Esophagus squamous epithelium (tissue), 5 donors: Measurements from ENCODE around the gene C17orf78. TPM values are rescaled to one million over a fixed set of nuclear protein-coding genes. Genes with fewer than 3 reads are reported as not detected.
"Not testable (repeated sequence)": the region's sequence is repeated elsewhere in the genome, so short reads cannot be mapped to it uniquely, and the experiment has no call there.

ENCODE experiments used
- DNase-seq: peaks from one replicate; lab custom pipeline; 2025; lab: John Stamatoyannopoulos, UW
- H3K27ac ChIP-seq, 4 donors: fragments of 200-600 bp; sonication (generic); one replicate each; pipeline ENCODE4 v1.5.1; 2016 to 2019; ENCODE audit warnings: mild to moderate bottlenecking in 1 of 4
- H3K27me3 ChIP-seq, 4 donors: fragments of 200-600 bp; sonication (generic); 1 replicate in 3 of 4; 2 replicates in 1 of 4; pipeline versions ENCODE4 v1.5.1 to v1.6.0; 2017 to 2021; ENCODE audit warnings: antibody characterized with exemption in 1 of 4
- H3K36me3 ChIP-seq, 3 donors: fragments of 200-600 bp; sonication (generic); one replicate each; pipeline ENCODE4 v1.5.1; 2016 to 2019
- H3K4me1 ChIP-seq, 3 donors: fragments of 200-600 bp; sonication (generic); one replicate each; pipeline ENCODE4 v1.5.1; 2017 to 2019
- H3K4me3 ChIP-seq, 4 donors: fragments of 200-600 bp; sonication (generic); 1 replicate in 3 of 4; 2 replicates in 1 of 4; pipeline ENCODE4 v1.5.1; 2016 to 2019; ENCODE audit warnings: mild to moderate bottlenecking in 2 of 4, moderate library complexity in 1 of 4
- H3K9me3 ChIP-seq, 3 donors: fragments of 200-600 bp; sonication (generic); one replicate each; pipeline ENCODE4 v1.5.1; 2016 to 2019
- POLR2A ChIP-seq, 4 donors: fragments of 450-650 bp; IDR thresholded peaks; one replicate each; pipeline ENCODE4 v1.6.1; 2017; ENCODE audit warnings: antibody characterized with exemption in 4 of 4, mild to moderate bottlenecking in 4 of 4, moderate library complexity in 3 of 4
- WGBS, 2 donors: methylation state at CpG; one replicate each; pipeline ENCODE4 v1.1.5; 2018; 5-methylcytosine and 5-hydroxymethylcytosine counted together
- intact Hi-C: fragments of 100-400 bp; cut with DNase I; formaldehyde crosslinking; loops from one replicate; pipeline ENCODE4 v1.15.0; 2022
- total RNA-seq, 4 donors: library from RNA; depleted of rRNA; stranded (reverse); fragments of >200 nt; gene quantifications; one replicate each; pipeline ENCODE4 v1.1.0, GENCODE V29; 2016
- TF ChIP-seq, protein P1 (sequence below), 6 experiments: fragments of 450-650 bp in 4 of 6; fragments of 200-600 bp in 2 of 6; sonication (generic) in 2 of 6; IDR thresholded peaks; one replicate each; pipeline ENCODE4 v1.5.1; 2016 to 2019; ENCODE audit warnings: antibody characterized with exemption in 6 of 6, mild to moderate bottlenecking in 4 of 6, moderate library complexity in 4 of 6
- donor health status: DM: yes; HTN: yes; CAD: no.

Gene C17orf78
- total RNA-seq, 4 donors from 2014 or later = not detected

DNA sequence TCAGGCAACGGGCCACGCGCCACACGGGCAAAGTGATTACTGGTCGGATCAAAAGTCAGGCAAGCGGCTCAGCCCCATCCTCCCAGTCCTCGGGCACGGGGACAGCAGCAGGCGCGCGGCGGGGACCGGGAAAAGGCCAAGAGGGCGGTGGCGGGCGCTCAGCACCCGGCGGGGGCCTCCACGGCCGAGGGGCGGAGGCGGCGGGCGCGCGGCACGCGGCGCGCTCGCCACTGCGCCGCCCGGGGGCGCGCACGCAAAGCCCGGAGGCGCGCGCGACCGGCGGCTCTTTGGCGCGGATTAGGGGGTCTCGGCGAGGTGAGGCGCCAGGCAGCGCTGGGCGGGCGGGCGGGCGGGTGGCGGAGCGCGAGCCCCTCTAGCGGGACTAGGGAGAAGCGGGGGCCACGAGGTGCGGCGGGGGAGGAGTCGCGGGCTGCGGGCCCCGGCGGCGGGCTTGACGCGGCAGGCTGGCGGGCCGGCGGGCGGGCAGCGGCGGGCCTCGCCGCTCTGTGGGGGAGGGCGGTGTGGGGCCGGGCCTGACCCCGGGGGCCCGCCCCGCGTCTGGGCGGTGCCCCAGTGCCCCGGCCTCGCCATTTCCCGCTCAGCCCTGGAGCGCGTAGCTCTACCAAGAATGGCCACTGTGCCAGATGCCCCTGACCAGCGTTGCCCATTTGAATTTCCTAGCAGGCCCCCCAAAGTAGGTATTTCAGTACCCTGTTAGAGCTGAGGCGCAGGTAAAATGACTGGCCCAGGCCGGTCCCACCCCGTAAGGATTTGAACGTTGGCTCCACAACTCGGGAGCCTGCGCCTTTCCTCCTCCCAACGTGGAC is 31.1 kb downstream of the C17orf78 start, which contains the start of the genes ACACA and TADA2A:
ACACA (minus strand) TSS at position 202 of the 827 bp plus-strand sequence. CDS start 537 bp downstream, outside the sequence.
TADA2A (plus strand) TSS at position 252 of the 827 bp plus-strand sequence. CDS start 4,480 bp downstream, outside the sequence.
- Histone ChIP-seq H3K27ac (peak within 1 kb of the TSS; percentile 93 to 99 (median 96)), H3K36me3 (peaks cover 0 to 18% (median 8%) of the 10 kb centered on the region in 3 donors), H3K27me3 (no peaks in the 10 kb centered on the region), H3K9me3 (no peaks in the 10 kb centered on the region), H3K4me1 (peaks cover 7 to 36% (median 19%) of the 10 kb centered on the region in 3 donors), H3K4me3 (peak within 1 kb of the TSS; percentile 80 to 95 (median 86))
- intact Hi-C loops = no loop called here
- peak in 3 of 4 donors; percentile 41 to 70 (median 65) for TF ChIP-seq POLR2A (IDR thresholded peaks at IDR 0.05)
- TF ChIP-seq, protein P1, sequence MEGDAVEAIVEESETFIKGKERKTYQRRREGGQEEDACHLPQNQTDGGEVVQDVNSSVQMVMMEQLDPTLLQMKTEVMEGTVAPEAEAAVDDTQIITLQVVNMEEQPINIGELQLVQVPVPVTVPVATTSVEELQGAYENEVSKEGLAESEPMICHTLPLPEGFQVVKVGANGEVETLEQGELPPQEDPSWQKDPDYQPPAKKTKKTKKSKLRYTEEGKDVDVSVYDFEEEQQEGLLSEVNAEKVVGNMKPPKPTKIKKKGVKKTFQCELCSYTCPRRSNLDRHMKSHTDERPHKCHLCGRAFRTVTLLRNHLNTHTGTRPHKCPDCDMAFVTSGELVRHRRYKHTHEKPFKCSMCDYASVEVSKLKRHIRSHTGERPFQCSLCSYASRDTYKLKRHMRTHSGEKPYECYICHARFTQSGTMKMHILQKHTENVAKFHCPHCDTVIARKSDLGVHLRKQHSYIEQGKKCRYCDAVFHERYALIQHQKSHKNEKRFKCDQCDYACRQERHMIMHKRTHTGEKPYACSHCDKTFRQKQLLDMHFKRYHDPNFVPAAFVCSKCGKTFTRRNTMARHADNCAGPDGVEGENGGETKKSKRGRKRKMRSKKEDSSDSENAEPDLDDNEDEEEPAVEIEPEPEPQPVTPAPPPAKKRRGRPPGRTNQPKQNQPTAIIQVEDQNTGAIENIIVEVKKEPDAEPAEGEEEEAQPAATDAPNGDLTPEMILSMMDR (IDR thresholded peaks at IDR 0.05) = peak in 3 of 6 experiments; percentile 19 to 46 (median 28)
- no peak for DNase-seq
- 0% methylated on average over 6 of the region's 98 CpGs; no CpG with 5 or more reads in 1 of the 2 donors for WGBS, 2 donors

DNA sequence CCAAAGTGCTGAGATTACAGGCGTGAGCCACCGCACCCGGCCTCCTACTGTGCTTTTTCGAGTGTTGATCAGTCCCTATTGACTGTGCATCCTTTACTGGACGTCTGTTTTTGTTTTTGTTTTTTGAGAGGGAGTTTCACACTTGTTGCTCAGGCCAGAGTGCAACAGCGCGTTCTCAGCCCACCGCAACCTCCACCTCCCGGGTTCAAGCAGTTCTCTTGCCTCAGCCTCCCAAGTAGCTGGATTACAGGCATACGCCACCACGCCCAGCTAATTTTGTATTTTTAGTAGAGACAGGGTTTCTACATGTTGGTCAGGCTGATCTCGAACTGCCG is 32.3 kb downstream of the C17orf78 start:
- H3K9me3 ChIP-seq, DNase-seq, H3K27me3 ChIP-seq, intact Hi-C loops: not testable (repeated sequence)
- Histone ChIP-seq H3K27ac (peak overlapping the region in 3 of 4 donors; percentile 93 to 99 (median 97)), H3K4me3 (peak overlapping the region in 1 of 4 donors; percentile 95), H3K4me1 (peaks cover 7 to 36% (median 19%) of the 10 kb centered on the region in 3 donors), H3K36me3 (peaks cover 0 to 31% (median 10%) of the 10 kb centered on the region in 3 donors)
- 84 to 89% methylated on average over 11 to 12 of the region's 13 CpGs for WGBS, 2 donors

DNA sequence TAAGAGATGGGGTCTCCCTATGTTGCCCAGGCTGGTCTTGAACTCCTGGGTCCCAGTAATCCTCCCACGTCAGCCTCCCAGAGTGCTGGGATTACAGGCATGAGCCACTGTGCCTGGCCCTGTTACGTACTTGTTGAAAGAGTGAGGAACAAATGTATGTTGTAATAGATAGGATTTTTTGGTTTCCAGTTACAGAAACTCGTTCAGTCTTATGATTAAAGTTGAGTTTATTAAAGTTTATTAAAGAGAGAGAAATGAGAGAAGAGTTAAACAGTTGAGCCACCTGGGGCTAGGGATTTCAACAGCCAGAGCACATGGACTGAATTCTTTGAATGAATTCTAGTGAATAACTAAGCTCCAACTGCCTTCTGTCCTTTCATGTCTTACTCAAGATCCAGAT is 34.6 kb downstream of the C17orf78 start:
- no peak for TF ChIP-seq POLR2A (IDR thresholded peaks at IDR 0.05)
- TF ChIP-seq, protein P1 (IDR thresholded peaks at IDR 0.05) = no peak
- Histone ChIP-seq H3K36me3 (peaks cover 0 to 53% (median 13%) of the 10 kb centered on the region in 3 donors), H3K27me3 (no peaks in the 10 kb centered on the region), H3K9me3 (no peaks in the 10 kb centered on the region), H3K4me1 (peaks cover 7 to 24% (median 14%) of the 10 kb centered on the region in 3 donors), H3K27ac (no peak overlapping the region), H3K4me3 (no peak overlapping the region)
- intact Hi-C loops = no loop called here
- 80 to 90% methylated on average over 3 of the region's 3 CpGs for WGBS, 2 donors
- no peak for DNase-seq

DNA sequence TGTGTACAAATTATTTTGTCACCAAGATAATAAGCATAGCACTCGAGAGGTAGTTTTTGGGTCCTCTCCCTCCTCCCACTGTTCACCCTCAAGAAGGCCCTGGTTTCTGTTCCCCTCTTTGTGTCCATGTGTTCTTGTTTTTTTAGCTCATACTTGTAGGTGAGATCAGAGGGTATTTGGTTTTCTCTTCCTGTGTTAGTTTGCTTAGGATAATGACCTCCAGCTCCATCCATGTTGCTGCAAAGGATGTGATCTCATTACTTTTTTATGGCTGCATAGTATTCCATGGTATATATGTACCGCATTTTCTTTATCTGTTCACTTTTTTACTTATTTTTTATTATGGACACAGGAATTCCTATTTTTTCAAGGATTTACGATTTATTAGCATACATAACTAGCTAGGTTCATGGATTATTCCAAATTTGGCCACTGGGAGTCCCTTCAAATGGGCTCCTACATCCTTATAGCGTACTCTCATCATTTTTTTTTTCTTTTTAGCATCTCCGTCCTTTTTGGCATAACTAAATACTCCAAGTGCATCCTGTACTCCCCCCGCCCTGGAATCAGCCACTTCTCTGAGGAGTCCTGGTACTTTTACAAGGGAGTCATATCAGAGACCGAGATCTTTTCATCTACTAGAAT is 38.2 kb downstream of the C17orf78 start:
- intact Hi-C loops = no loop called here
- TF ChIP-seq POLR2A (IDR thresholded peaks at IDR 0.05) = no peak
- TF ChIP-seq, protein P1 (IDR thresholded peaks at IDR 0.05) = peak in 3 of 6 experiments; percentile 7 to 30 (median 12)
- H3K36me3 ChIP-seq = peaks cover 0 to 88% (median 19%) of the 10 kb centered on the region in 3 donors

DNA sequence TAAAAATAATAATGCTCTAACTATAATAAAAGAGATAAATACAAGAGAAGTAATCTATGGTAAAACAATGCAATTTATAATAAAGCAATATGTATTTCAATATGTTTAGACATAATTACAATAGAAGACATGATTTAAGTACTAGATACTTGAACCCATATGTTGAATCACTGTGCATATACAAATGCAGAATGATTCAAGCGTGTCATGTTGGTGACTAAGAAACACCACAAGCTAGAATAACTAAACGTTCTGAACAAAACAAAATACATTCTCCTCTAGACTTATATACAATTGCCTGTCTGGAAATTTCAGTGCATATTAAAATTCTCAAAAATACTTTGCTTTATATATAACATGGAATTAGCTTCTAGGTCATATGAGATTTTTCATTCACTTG is 42.1 kb downstream of the C17orf78 start:
- Histone ChIP-seq H3K27me3 (no peaks in the 10 kb centered on the region), H3K4me3 (no peak overlapping the region), H3K36me3 (peaks cover 0 to 90% (median 15%) of the 10 kb centered on the region in 3 donors), H3K9me3 (no peaks in the 10 kb centered on the region), H3K4me1 (no peaks in the 10 kb centered on the region), H3K27ac (no peak overlapping the region)
- intact Hi-C loops = no loop called here
- no peak for DNase-seq
- 59 to 60% methylated on average over 2 of the region's 2 CpGs for WGBS, 2 donors
- TF ChIP-seq POLR2A (IDR thresholded peaks at IDR 0.05) = no peak
- TF ChIP-seq, protein P1 (IDR thresholded peaks at IDR 0.05) = no peak

More for the DNA sequence above, 38.2 kb downstream of the C17orf78 start:
- no peak for DNase-seq
- no peaks in the 10 kb centered on the region for H3K4me1 ChIP-seq
- no peaks in the 10 kb centered on the region for H3K9me3 ChIP-seq
- no peaks in the 10 kb centered on the region for H3K27me3 ChIP-seq
- H3K4me3 ChIP-seq = no peak overlapping the region
- no peak overlapping the region for H3K27ac ChIP-seq
- WGBS, 2 donors = 87 to 95% methylated on average over 7 of the region's 7 CpGs
